Measurements from ENCODE around the gene PIGU.
"Not testable (repeated sequence)": the region's sequence is repeated elsewhere in the genome, so short reads cannot be mapped to it uniquely, and the experiment has no call there.

Gene PIGU

GRCh38 chr20:34522969-34523871 is 153.7 kb downstream of the PIGU start:
- no peak for TF ChIP-seq POLR2A (IDR thresholded peaks at IDR 0.05; ENCODE audit: extremely low read depth, insufficient read length)
- 0 out of 2 replicates have a peak, but pooled peaks have one; percentile 12 for TF ChIP-seq MAX (IDR thresholded peaks at IDR 0.05; ENCODE audit: low read depth, low read length)
- TF ChIP-seq CTCF (IDR thresholded peaks at IDR 0.05; ENCODE audit: low read depth, low read length) = peak; percentile 80
- TF ChIP-seq MYC (IDR thresholded peaks at IDR 0.05; ENCODE audit: low read depth, low read length) = 0 out of 2 replicates have a peak, but pooled peaks have one; percentile 35
- no peak overlapping the region for H3K4me3 ChIP-seq (ENCODE audit: low read depth, low read length)
- peak; percentile 81 for DNase-seq (ENCODE audit: low read depth)

GRCh38 chr20:34519841-34520240 is 157.1 kb downstream of the PIGU start:
- not testable (repeated sequence) for H3K4me3 ChIP-seq (ENCODE audit: low read depth, low read length); DNase-seq (ENCODE audit: low read depth)

- DNase-seq (ENCODE audit: low read depth); H3K4me3 ChIP-seq (ENCODE audit: low read depth, low read length): not testable (repeated sequence)
Measured at GRCh38 chr20:34518863-34519262, 158.0 kb downstream of the PIGU start.

GRCh38 chr20:34517114-34517505 is 159.8 kb downstream of the PIGU start:
- DNase-seq (ENCODE audit: low read depth) = no peak
- H3K4me3 ChIP-seq (ENCODE audit: low read depth, low read length) = peak overlapping the region; percentile 80
- TF ChIP-seq POLR2A (IDR thresholded peaks at IDR 0.05; ENCODE audit: extremely low read depth, insufficient read length) (no peak), MAX (IDR thresholded peaks at IDR 0.05; ENCODE audit: low read depth, low read length) (no peak), CTCF (IDR thresholded peaks at IDR 0.05; ENCODE audit: low read depth, low read length) (no peak), MYC (IDR thresholded peaks at IDR 0.05; ENCODE audit: low read depth, low read length) (no peak)

GRCh38 chr20:34516247-34517113 is 160.4 kb downstream of the PIGU start, which contains the start of gene DYNLRB1:
DYNLRB1 (plus strand) TSS chr20:34516422; CDS start chr20:34516459, 37 bp downstream.
- peak within 1 kb of the TSS; percentile 80 for H3K4me3 ChIP-seq (ENCODE audit: low read depth, low read length)
- peak; percentile 95 for DNase-seq (ENCODE audit: low read depth)
- no peak for TF ChIP-seq MYC (IDR thresholded peaks at IDR 0.05; ENCODE audit: low read depth, low read length)
- peak; percentile 82 for TF ChIP-seq POLR2A (IDR thresholded peaks at IDR 0.05; ENCODE audit: extremely low read depth, insufficient read length)

GRCh38 chr20:34515484-34516246 is 161.2 kb downstream of the PIGU start:
- TF ChIP-seq POLR2A (IDR thresholded peaks at IDR 0.05; ENCODE audit: extremely low read depth, insufficient read length) = peak; percentile 18
- no peak for TF ChIP-seq CTCF (IDR thresholded peaks at IDR 0.05; ENCODE audit: low read depth, low read length)
- peak overlapping the region; percentile 80 for H3K4me3 ChIP-seq (ENCODE audit: low read depth, low read length)
- peak; percentile 79 for DNase-seq (ENCODE audit: low read depth)

GRCh38 chr20:34514897-34515483 is 161.9 kb downstream of the PIGU start:
- H3K4me3 ChIP-seq (ENCODE audit: low read depth, low read length) = peak overlapping the region; percentile 80
- no peak for DNase-seq (ENCODE audit: low read depth)
- TF ChIP-seq POLR2A (IDR thresholded peaks at IDR 0.05; ENCODE audit: extremely low read depth, insufficient read length) = no peak
- TF ChIP-seq MAX (IDR thresholded peaks at IDR 0.05; ENCODE audit: low read depth, low read length) = no peak
- no peak for TF ChIP-seq MYC (IDR thresholded peaks at IDR 0.05; ENCODE audit: low read depth, low read length)
- TF ChIP-seq CTCF (IDR thresholded peaks at IDR 0.05; ENCODE audit: low read depth, low read length) = no peak

- not testable (repeated sequence) for DNase-seq (ENCODE audit: low read depth); H3K4me3 ChIP-seq (ENCODE audit: low read depth, low read length)
Measured at GRCh38 chr20:34514034-34514433, 162.9 kb downstream of the PIGU start.
